ENCODE data around the gene GARIN5A. TPM values are rescaled to one million over a fixed set of nuclear protein-coding genes. Genes with fewer than 3 reads are reported as not detected.

The GARIN5A gene
- total and polyA plus RNA-seq, 9 of the 15 experiments (the other 6 are each of a cell fraction or from before 2014, with no cell fraction given) = 0.10 to 0.82 (median 0.23) TPM; not detected in 2

- H3K4me1 ChIP-seq (replicated peaks in 1 of 2; ENCODE audit: control insufficient read depth in 2 of 2, insufficient read depth in 2 of 2, low read length in 2 of 2) = peaks cover 13 to 69% of the 10 kb centered on the region in 2 experiments
- H3K4me3 ChIP-seq = no peak overlapping the region
- ChIA-PET POLR2A (interaction anchor here (0.5 to 2.7 kb wide), 3 partner anchors 9 to 201 kb away, joined by 3 to 8 read pairs (median 3); partner anchors contain the start of gene POLD1), CTCF (ENCODE audit: low intra/inter-chr PET ratio) (no interaction called here)
- H3K4me2 ChIP-seq (ENCODE audit: insufficient read depth, low read length) = no peak overlapping the region
- no peaks in the 10 kb centered on the region for H3K9me3 ChIP-seq (replicated peaks; ENCODE audit: control insufficient read depth, insufficient read depth, low read depth, low read length)
- H3K36me3 ChIP-seq (ENCODE audit: control insufficient read depth, insufficient read depth, low read length) = peaks cover 44% of the 10 kb centered on the region; the same call in 2 of the 3 replicates
- intact Hi-C loops (cut with micrococcal nuclease) (no loop called here), in situ Hi-C loops (cut with MboI) (no loop called here)
- 95% methylated on average over 11 of the region's 42 CpGs for WGBS (ENCODE audit: insufficient coverage, low coverage, missing lambda C conversion rate)
- H3K79me2 ChIP-seq (ENCODE audit: control insufficient read depth, insufficient read depth, low read length) = no peaks in the 10 kb centered on the region
- H3K9me1 ChIP-seq (ENCODE audit: control insufficient read depth, insufficient read depth, low read length) = no peaks in the 10 kb centered on the region
- FAIRE-seq (no peak), ATAC-seq (no peak), DNase-seq (ENCODE audit: extremely low read depth in 1 of 4, low spot score in 3 of 4) (no peak)
- H3K27me3 ChIP-seq (ENCODE audit: control insufficient read depth in 2 of 2, insufficient read depth in 2 of 2, low read length in 2 of 2) = no peaks in the 10 kb centered on the region
- BruUV-seq (replicated peaks) = no TSS peak
- H3K27ac ChIP-seq (ENCODE audit: extremely low read depth, low read depth, low read length) = no peak overlapping the region
- no peaks in the 10 kb centered on the region for H4K20me1 ChIP-seq (replicated peaks; ENCODE audit: control insufficient read depth, insufficient read depth, low read length)
- H3K9ac ChIP-seq (ENCODE audit: insufficient read depth in 1 of 2, low read depth in 2 of 2, low read length in 2 of 2) = no peak overlapping the region; a peak in 1 of 4 replicates
- H2AFZ ChIP-seq (ENCODE audit: low read depth, low read length) = no peak overlapping the region
- no peak for TF ChIP-seq FOXJ3 (CRISPR knock-in tag; IDR thresholded peaks at IDR 0.05)
- no peak for TF ChIP-seq TCF7 (IDR thresholded peaks at IDR 0.05; ENCODE audit: borderline replicate concordance)
- peak; percentile 29; the same call in 1 of the 2 replicates for TF ChIP-seq ZBTB33 (CRISPR knock-in tag; IDR thresholded peaks at IDR 0.05)
- no peak for TF ChIP-seq SUPT5H (IDR thresholded peaks at IDR 0.05)
- TF ChIP-seq PYGO2 (tag; IDR thresholded peaks at IDR 0.05) = no peak
- no peak for TF ChIP-seq PHTF2 (CRISPR knock-in tag; IDR thresholded peaks at IDR 0.05)
- no peak for TF ChIP-seq ZNF512 (tag; IDR thresholded peaks at IDR 0.05)
- no peak for TF ChIP-seq ZNF212 (CRISPR knock-in tag; IDR thresholded peaks at IDR 0.05)
- TF ChIP-seq ZNF644 (tag; IDR thresholded peaks at IDR 0.05; ENCODE audit: low read depth) = no peak
- no peak for TF ChIP-seq MBD2 (IDR thresholded peaks at IDR 0.05; ENCODE audit: borderline replicate concordance, low read depth)
- TF ChIP-seq NFIC (IDR thresholded peaks at IDR 0.05) = no peak
- no peak for TF ChIP-seq HBP1 (CRISPR knock-in tag; IDR thresholded peaks at IDR 0.05)
- no peak for TF ChIP-seq TEAD4 (IDR thresholded peaks at IDR 0.05; ENCODE audit: low read length)
- TF ChIP-seq TEAD4 (CRISPR knock-in tag; IDR thresholded peaks at IDR 0.05; ENCODE audit: borderline replicate concordance) = no peak
- TF ChIP-seq DMBX1 (CRISPR knock-in tag; IDR thresholded peaks at IDR 0.05; ENCODE audit: borderline replicate concordance) = no peak
- TF ChIP-seq MEF2A (IDR thresholded peaks at IDR 0.05; ENCODE audit: control insufficient read depth, low read depth, low read length) = no peak
- no peak for TF ChIP-seq PHB2 (IDR thresholded peaks at IDR 0.05; ENCODE audit: low read depth)
- TF ChIP-seq PTBP1 (IDR thresholded peaks at IDR 0.05; ENCODE audit: low read depth, low read length) = 0 out of 2 replicates have a peak, but pooled peaks have one; percentile 71
Observed at GRCh38 chr19:50417111-50418081, 59.3 kb downstream of the GARIN5A start.
